ENCODE measurements around the gene PCBP3. TPM values are rescaled to one million over a fixed set of nuclear protein-coding genes. Genes with fewer than 3 reads are reported as not detected.

The PCBP3 gene
- total RNA-seq, 1 experiment from 2014 or later: 10.9 TPM

- Histone ChIP-seq H3K27me3 (ENCODE audit: insufficient read depth, low read length) (no peaks in the 10 kb centered on the region), H4K20me1 (ENCODE audit: control insufficient read depth, insufficient read depth, insufficient read length) (no peaks in the 10 kb centered on the region), H3K79me2 (ENCODE audit: insufficient read depth, low read length) (no peaks in the 10 kb centered on the region), H3K14ac (ENCODE audit: insufficient read depth, low read length) (no peak overlapping the region), H3K23me2 (ENCODE audit: insufficient read length, low read depth, low read length, poor library complexity, severe bottlenecking) (no peaks in the 10 kb centered on the region), H3T11ph (ENCODE audit: low read length) (no peak overlapping the region), H3K23ac (ENCODE audit: insufficient read length, low read depth, low read length) (no peak overlapping the region), H2BK120ac (ENCODE audit: low read depth, low read length, poor library complexity, severe bottlenecking) (no peak overlapping the region), H3K4ac (ENCODE audit: low read depth, low read length) (no peak overlapping the region), H2BK15ac (ENCODE audit: low read depth, low read length) (no peak overlapping the region), H3K79me1 (ENCODE audit: insufficient read depth, low read depth, low read length, poor library complexity, severe bottlenecking) (no peaks in the 10 kb centered on the region), H4K5ac (ENCODE audit: insufficient read length, low read depth, low read length) (no peak overlapping the region), H2AK5ac (ENCODE audit: insufficient read length, low read length) (no peak overlapping the region), H4K91ac (ENCODE audit: insufficient read length, low read depth, low read length) (no peak overlapping the region), H3K9me3 (ENCODE audit: control insufficient read depth, low read depth, low read length) (no peaks in the 10 kb centered on the region), H3K27ac (ENCODE audit: insufficient read length, low read depth, low read length) (no peak overlapping the region), H2BK12ac (ENCODE audit: insufficient read length, low read depth, low read length) (no peak overlapping the region), H2BK20ac (ENCODE audit: low read depth, low read length, poor library complexity, severe bottlenecking) (no peak overlapping the region), H3K18ac (ENCODE audit: insufficient read length, low read depth, low read length) (no peak overlapping the region), H3K9ac (ENCODE audit: extremely low read depth, insufficient read length, low read length) (no peak overlapping the region), H2BK5ac (ENCODE audit: insufficient read length, low read length) (no peak overlapping the region), H3K4me1 (ENCODE audit: insufficient read depth, low read length) (no peaks in the 10 kb centered on the region), H4K8ac (replicated peaks; ENCODE audit: insufficient read length, low read depth, low read length) (no peak overlapping the region), H3K4me2 (ENCODE audit: insufficient read depth, insufficient read length, low read length) (no peak overlapping the region), H3K56ac (ENCODE audit: insufficient read length, low read depth, low read length) (no peak overlapping the region), H2AFZ (ENCODE audit: low read length) (no peak overlapping the region)
- no peak for DNase-seq
- no CpG with 5 or more reads among the region's 12 CpGs for WGBS (ENCODE audit: extremely low coverage, insufficient read length, low lambda C conversion rate)
- no peak for TF ChIP-seq CTCF (conservative IDR thresholded peaks at IDR 0.05)
- Mint-ChIP-seq H3K36me3 (ENCODE audit: insufficient read depth in 1 of 3, low read depth in 3 of 3) (no peaks in the 10 kb centered on the region), H3K27me3 (ENCODE audit: low read depth) (peaks cover 4% of the 10 kb centered on the region; the same call in 1 of the 2 replicates), H3K4me3 (no peak overlapping the region), H3K9me3 (no peaks in the 10 kb centered on the region), H3K27ac (no peak overlapping the region; a peak in 1 of 7 replicates), H3K4me1 (peaks cover 4 to 7% of the 10 kb centered on the region in 2 experiments)
Measured at GRCh38 chr21:45875881-45876280, 232.4 kb downstream of the PCBP3 start.
